Mesendoderm (in vitro differentiated cells): ENCODE data around the gene P3R3URF.

Experiments used
- DNase-seq: peaks from one replicate; pipeline ENCODE4 v3.0.0; 2013
- H2AK5ac ChIP-seq: 2 replicates; pipeline ENCODE4 v1.6.1; 2013; ENCODE audit warnings: low read length, inconsistent platforms
- H2BK120ac ChIP-seq: 2 replicates; pipeline ENCODE4 v1.6.1; 2013; ENCODE audit warnings: low read depth, mild to moderate bottlenecking, low read length, moderate library complexity, mixed read lengths
- H2BK15ac ChIP-seq: replicated peaks from 2 replicates; pipeline ENCODE4 v1.6.1; 2013; ENCODE audit warnings: low read depth, mild to moderate bottlenecking, moderate library complexity
- H2BK5ac ChIP-seq: 2 replicates; pipeline ENCODE4 v1.6.1; 2013; ENCODE audit warnings: low read length, inconsistent platforms
- H3K18ac ChIP-seq: 2 replicates; pipeline ENCODE4 v1.6.1; 2013; ENCODE audit warnings: mild to moderate bottlenecking, low read length, mixed read lengths
- H3K23ac ChIP-seq: one replicate; pipeline ENCODE4 v1.6.1; 2013; ENCODE audit warnings: low read length
- H3K27ac ChIP-seq: 2 replicates; pipeline ENCODE4 v1.5.1; 2013; ENCODE audit warnings: low read depth, mild to moderate bottlenecking, inconsistent platforms, low read length, moderate library complexity
- H3K27me3 ChIP-seq: 2 replicates; pipeline ENCODE4 v1.6.1; 2013; ENCODE audit warnings: low read length, control low read depth, mild to moderate bottlenecking, inconsistent platforms; ENCODE audit not compliant: insufficient read depth, poor library complexity
- H3K36me3 ChIP-seq: 2 replicates; pipeline ENCODE4 v1.6.1; 2013; ENCODE audit warnings: low read length, inconsistent platforms; ENCODE audit not compliant: control insufficient read depth, insufficient read depth
- H3K4ac ChIP-seq: one replicate; pipeline ENCODE4 v1.6.1; 2013; ENCODE audit warnings: low read depth, mild to moderate bottlenecking, low read length, moderate library complexity
- H3K4me1 ChIP-seq: 2 replicates; pipeline ENCODE4 v1.6.1; 2013; ENCODE audit warnings: low read depth, low read length, inconsistent platforms; ENCODE audit not compliant: control insufficient read depth
- H3K4me2 ChIP-seq: 2 replicates; pipeline ENCODE4 v1.6.1; 2013; ENCODE audit warnings: low read length
- H3K4me3 ChIP-seq: 2 replicates; pipeline ENCODE4 v1.5.1; 2013; ENCODE audit warnings: mild to moderate bottlenecking, low read length
- H3K56ac ChIP-seq: one replicate; pipeline ENCODE4 v1.6.1; 2013; ENCODE audit warnings: low read length
- H3K79me1 ChIP-seq: 2 replicates; pipeline ENCODE4 v1.6.1; 2013; ENCODE audit warnings: low read length, inconsistent platforms
- H3K79me2 ChIP-seq: 2 replicates; pipeline ENCODE4 v1.6.1; 2013; ENCODE audit warnings: mild to moderate bottlenecking, low read length; ENCODE audit not compliant: control insufficient read depth, insufficient read depth
- H3K9ac ChIP-seq: 2 replicates; pipeline ENCODE4 v1.6.1; 2013; ENCODE audit warnings: low read length, inconsistent platforms
- H4K5ac ChIP-seq: one replicate; pipeline ENCODE4 v1.6.1; 2013; ENCODE audit warnings: low read length
- H4K8ac ChIP-seq: one replicate; pipeline ENCODE4 v1.6.1; 2013; ENCODE audit warnings: low read depth, mild to moderate bottlenecking, control low read depth, low read length, moderate library complexity
- WGBS: extraction: QIAGEN DNeasy Blood & Tissue Kit; methylation state at CpG from one replicate; pipeline ENCODE4 v1.1.7; 2013; ENCODE audit warnings: low lambda C conversion rate, missing lambda C conversion rate; ENCODE audit not compliant: insufficient coverage; ENCODE audit errors: extremely low coverage; 5-methylcytosine and 5-hydroxymethylcytosine counted together

The P3R3URF gene

GRCh38 chr1:46193285-46193684 is 17.0 kb upstream of the P3R3URF start:
- H3K79me1 ChIP-seq, result peaks cover 2% of the 10 kb centered on the region
- H3K4me1 ChIP-seq, result no peaks in the 10 kb centered on the region
- H3K18ac ChIP-seq, result no peak overlapping the region
- H4K5ac ChIP-seq, result no peak overlapping the region
- H3K56ac ChIP-seq, result no peak overlapping the region
- H4K8ac ChIP-seq, result no peak overlapping the region
- H3K36me3 ChIP-seq, result peaks cover 8% of the 10 kb centered on the region
- no peak overlapping the region for H3K4me2 ChIP-seq
- H2BK15ac ChIP-seq, result no peak overlapping the region
- H3K23ac ChIP-seq, result no peak overlapping the region
- no peak overlapping the region for H2BK5ac ChIP-seq
- no peak overlapping the region for H2BK120ac ChIP-seq
- no peak for DNase-seq
- no peaks in the 10 kb centered on the region for H3K27me3 ChIP-seq
- no peak overlapping the region for H3K4me3 ChIP-seq
- H3K79me2 ChIP-seq, result no peaks in the 10 kb centered on the region
- H3K27ac ChIP-seq, result no peak overlapping the region
- no peak overlapping the region for H3K9ac ChIP-seq
- no CpG with 5 or more reads among the region's 7 CpGs for WGBS
- H2AK5ac ChIP-seq, result no peak overlapping the region
- no peak overlapping the region for H3K4ac ChIP-seq

DNA sequence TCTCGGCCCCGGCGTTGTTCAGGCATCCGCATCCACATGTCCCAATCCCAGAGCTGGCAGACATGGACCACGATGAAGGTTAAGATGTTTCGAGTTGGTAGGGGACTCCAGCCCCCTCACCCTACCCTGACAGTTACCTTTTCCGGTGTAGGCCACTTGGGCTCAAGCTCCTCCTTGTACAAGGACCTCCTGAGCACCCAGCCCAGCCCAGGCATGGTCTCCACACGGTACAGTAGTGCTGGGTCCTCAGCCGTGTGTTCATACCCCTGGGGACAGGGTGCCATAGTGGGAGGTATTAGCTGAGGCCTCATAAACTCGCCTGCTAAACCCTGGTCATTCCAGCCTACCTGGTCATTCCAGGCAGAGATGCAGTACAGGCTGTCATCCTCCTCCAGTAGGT is 15.9 kb upstream of the P3R3URF start:
- H3K4ac ChIP-seq, result no peak overlapping the region
- H3K27ac ChIP-seq, result no peak overlapping the region
- no peak overlapping the region for H3K56ac ChIP-seq
- H3K4me1 ChIP-seq, result no peaks in the 10 kb centered on the region
- no peaks in the 10 kb centered on the region for H3K79me2 ChIP-seq
- no peak overlapping the region for H3K18ac ChIP-seq
- H3K79me1 ChIP-seq, result no peaks in the 10 kb centered on the region
- no peak for DNase-seq
- WGBS, result no CpG with 5 or more reads among the region's 10 CpGs
- no peak overlapping the region for H4K8ac ChIP-seq
- peaks cover 11% of the 10 kb centered on the region for H3K36me3 ChIP-seq
- no peak overlapping the region for H3K4me2 ChIP-seq
- H3K27me3 ChIP-seq, result no peaks in the 10 kb centered on the region
- no peak overlapping the region for H3K9ac ChIP-seq
- H2BK15ac ChIP-seq, result no peak overlapping the region
- no peak overlapping the region for H4K5ac ChIP-seq
- H3K23ac ChIP-seq, result no peak overlapping the region
- no peak overlapping the region for H2BK120ac ChIP-seq
- H2BK5ac ChIP-seq, result no peak overlapping the region
- H2AK5ac ChIP-seq, result no peak overlapping the region
- no peak overlapping the region for H3K4me3 ChIP-seq

GRCh38 chr1:46191033-46191701 is 14.9 kb upstream of the P3R3URF start:
- Histone ChIP-seq H3K4me2 (no peak overlapping the region), H3K18ac (no peak overlapping the region), H3K4ac (no peak overlapping the region), H3K4me3 (no peak overlapping the region), H2AK5ac (no peak overlapping the region), H4K5ac (no peak overlapping the region), H3K23ac (no peak overlapping the region), H3K4me1 (no peaks in the 10 kb centered on the region), H3K79me1 (no peaks in the 10 kb centered on the region), H3K79me2 (no peaks in the 10 kb centered on the region), H3K9ac (no peak overlapping the region), H3K27me3 (no peaks in the 10 kb centered on the region), H2BK120ac (no peak overlapping the region), H4K8ac (no peak overlapping the region), H2BK15ac (no peak overlapping the region), H2BK5ac (no peak overlapping the region), H3K56ac (no peak overlapping the region), H3K36me3 (peaks cover 11% of the 10 kb centered on the region), H3K27ac (no peak overlapping the region)
- DNase-seq, result no peak
- no CpG with 5 or more reads among the region's 9 CpGs for WGBS

DNA sequence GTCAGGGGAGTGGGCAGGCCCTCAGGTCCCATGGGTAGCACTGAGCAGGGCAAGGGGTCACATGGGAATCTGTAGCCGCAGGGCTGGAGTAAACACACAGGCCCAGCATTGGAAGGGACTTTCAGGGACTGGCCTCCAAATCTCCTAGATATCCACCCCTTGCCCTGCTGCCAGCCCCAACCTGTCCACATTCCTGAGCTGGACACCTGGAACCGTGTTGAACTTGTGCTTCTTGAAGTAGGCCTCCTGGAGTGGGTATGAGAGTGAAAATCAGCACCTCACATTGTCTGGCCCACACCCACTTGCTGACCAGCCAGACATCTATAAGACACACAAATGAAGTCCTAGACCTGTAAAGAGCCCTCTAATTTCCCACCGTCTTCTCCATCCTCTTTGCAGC is 14.3 kb upstream of the P3R3URF start:
- Histone ChIP-seq H3K23ac (no peak overlapping the region), H3K56ac (no peak overlapping the region), H3K4me1 (no peaks in the 10 kb centered on the region), H4K5ac (no peak overlapping the region), H3K27ac (no peak overlapping the region), H2BK120ac (no peak overlapping the region), H3K4me3 (no peak overlapping the region), H2BK15ac (no peak overlapping the region), H3K79me2 (no peaks in the 10 kb centered on the region), H3K4me2 (no peak overlapping the region), H3K18ac (no peak overlapping the region), H3K79me1 (no peaks in the 10 kb centered on the region), H3K27me3 (no peaks in the 10 kb centered on the region), H2AK5ac (no peak overlapping the region), H3K36me3 (peaks cover 11% of the 10 kb centered on the region), H2BK5ac (no peak overlapping the region), H4K8ac (no peak overlapping the region), H3K4ac (no peak overlapping the region), H3K9ac (no peak overlapping the region)
- WGBS, result no CpG with 5 or more reads among the region's 3 CpGs
- no peak for DNase-seq

DNA sequence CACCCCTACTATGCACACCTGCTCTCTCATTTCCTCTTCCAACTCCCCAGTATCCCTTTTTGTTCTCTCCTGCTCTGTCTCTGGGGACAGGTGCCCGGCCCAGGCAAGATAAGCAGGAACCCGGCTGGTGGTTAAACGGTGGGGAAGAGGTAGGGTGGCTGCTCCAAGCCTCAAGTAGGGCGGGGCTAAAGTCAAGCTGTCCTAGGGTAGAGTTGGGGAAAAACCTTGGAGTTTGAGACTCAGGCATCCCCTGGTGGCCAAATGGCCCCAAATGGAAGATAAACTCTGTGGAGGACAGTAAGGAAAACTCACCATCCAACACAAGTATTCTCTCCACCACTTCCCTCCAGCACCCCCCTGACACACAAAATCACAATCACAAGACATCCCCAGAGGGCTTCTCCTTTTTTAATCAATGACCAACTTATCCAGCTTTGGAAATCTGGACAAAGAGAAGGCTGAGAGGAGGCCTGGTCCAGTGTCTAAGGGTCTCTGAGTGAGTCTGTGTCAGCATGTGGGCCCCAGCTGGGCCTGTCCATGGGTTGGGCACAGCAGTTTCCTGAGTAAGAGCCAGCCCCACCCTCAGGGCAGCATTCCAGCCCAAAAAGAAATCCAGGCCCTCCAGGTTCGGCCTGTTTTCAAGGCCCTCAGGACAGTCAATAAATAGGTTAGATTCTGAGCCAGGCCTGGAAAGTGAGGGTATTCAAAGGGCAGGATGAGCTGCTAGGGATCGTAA is 12.2 kb upstream of the P3R3URF start:
- H3K4me3 ChIP-seq, result no peak overlapping the region
- no peaks in the 10 kb centered on the region for H3K79me1 ChIP-seq
- no peak overlapping the region for H3K23ac ChIP-seq
- H2BK120ac ChIP-seq, result no peak overlapping the region
- no peak overlapping the region for H3K56ac ChIP-seq
- H2AK5ac ChIP-seq, result no peak overlapping the region
- no peaks in the 10 kb centered on the region for H3K79me2 ChIP-seq
- H3K27ac ChIP-seq, result no peak overlapping the region
- no peak overlapping the region for H3K4ac ChIP-seq
- no peak overlapping the region for H2BK5ac ChIP-seq
- H3K18ac ChIP-seq, result no peak overlapping the region
- H4K8ac ChIP-seq, result no peak overlapping the region
- no peak overlapping the region for H3K4me2 ChIP-seq
- DNase-seq, result no peak
- H3K9ac ChIP-seq, result no peak overlapping the region
- no CpG with 5 or more reads among the region's 6 CpGs for WGBS
- no peak overlapping the region for H2BK15ac ChIP-seq
- H4K5ac ChIP-seq, result no peak overlapping the region
- peaks cover 11% of the 10 kb centered on the region for H3K36me3 ChIP-seq
- no peaks in the 10 kb centered on the region for H3K27me3 ChIP-seq
- no peaks in the 10 kb centered on the region for H3K4me1 ChIP-seq
